GM23248 (cell line): ENCODE results near the gene MUS81. TPM values are rescaled to one million over a fixed set of nuclear protein-coding genes. Genes with fewer than 3 reads are reported as not detected.

Experiments
- DNase-seq: peaks from one replicate; pipeline ENCODE4 v3.0.0-alpha.2; 2015
- H2AFZ ChIP-seq: fragments of 200-600 bp; sonication (generic); 2 replicates; pipeline ENCODE4 v1.6.1; 2016; ENCODE audit warnings: antibody characterized with exemption
- H3F3A ChIP-seq: fragments of 200-600 bp; sonication (generic); 2 replicates; pipeline ENCODE4 v1.6.1; 2016; ENCODE audit warnings: mild to moderate bottlenecking, antibody characterized with exemption, mixed run types; ENCODE audit not compliant: insufficient read depth
- H3K27ac ChIP-seq: fragments of 200-600 bp; sonication (generic); 2 replicates; pipeline ENCODE4 v1.5.1; 2016; ENCODE audit warnings: mild to moderate bottlenecking
- H3K27me3 ChIP-seq: fragments of 200-600 bp; sonication (generic); replicated peaks from 2 replicates; pipeline ENCODE4 v1.6.1; 2016; ENCODE audit warnings: mild to moderate bottlenecking; ENCODE audit not compliant: insufficient read depth
- H3K36me3 ChIP-seq: fragments of 200-600 bp; sonication (generic); 2 replicates; pipeline ENCODE4 v1.6.1; 2016; ENCODE audit warnings: low read depth, mild to moderate bottlenecking
- H3K4me1 ChIP-seq: fragments of 200-600 bp; sonication (generic); 2 replicates; pipeline ENCODE4 v1.6.1; 2016; ENCODE audit warnings: mild to moderate bottlenecking; ENCODE audit not compliant: insufficient read depth
- H3K4me2 ChIP-seq: fragments of 200-600 bp; sonication (generic); one replicate; pipeline ENCODE4 v1.6.1; 2016; ENCODE audit warnings: mild to moderate bottlenecking; ENCODE audit not compliant: unreplicated experiment
- H3K4me3 ChIP-seq: fragments of 200-600 bp; sonication (generic); 2 replicates; pipeline ENCODE4 v1.5.1; 2016; ENCODE audit warnings: mild to moderate bottlenecking
- H3K79me2 ChIP-seq: fragments of 200-600 bp; sonication (generic); 2 replicates; pipeline ENCODE4 v1.6.1; 2016; ENCODE audit warnings: mild to moderate bottlenecking; ENCODE audit not compliant: insufficient read depth
- H3K9ac ChIP-seq: fragments of 200-600 bp; sonication (generic); 2 replicates; pipeline ENCODE4 v1.6.1; 2016; ENCODE audit warnings: mild to moderate bottlenecking
- H3K9me2 ChIP-seq: fragments of 200-600 bp; sonication (generic); 2 replicates; pipeline ENCODE4 v1.6.1; 2016; ENCODE audit warnings: mixed run types, mild to moderate bottlenecking, moderate library complexity; ENCODE audit not compliant: insufficient read depth
- H3K9me3 ChIP-seq: fragments of 200-600 bp; sonication (generic); one replicate; pipeline ENCODE4 v1.6.1; 2017; ENCODE audit warnings: low read depth
- H4K20me1 ChIP-seq: fragments of 200-600 bp; sonication (generic); 2 replicates; pipeline ENCODE4 v1.6.0; 2016; ENCODE audit not compliant: insufficient read depth
- EZH2 ChIP-seq: fragments of 200-600 bp; sonication (generic); IDR thresholded peaks from 2 replicates; pipeline ENCODE4 v1.6.1; 2018; ENCODE audit warnings: antibody characterized with exemption, mild to moderate bottlenecking; ENCODE audit not compliant: insufficient read depth, poor library complexity, severe bottlenecking
- EZH2phosphoT487 ChIP-seq: fragments of 200-600 bp; sonication (generic); IDR thresholded peaks from 2 replicates; pipeline ENCODE4 v1.6.1; 2018; ENCODE audit warnings: antibody characterized with exemption, moderate library complexity, mild to moderate bottlenecking, low read depth; ENCODE audit not compliant: insufficient read depth
- WGBS, 2 experiments: methylation state at CpG; one replicate each; pipeline ENCODE4 v1.1.6; 2015 to 2017; ENCODE audit warnings: low lambda C conversion rate in 2 of 2, low coverage in 1 of 2; ENCODE audit errors: missing lambda C conversion rate in 2 of 2; 5-methylcytosine and 5-hydroxymethylcytosine counted together
- in situ Hi-C: fragments of 300-500 bp; cut with MboI; formaldehyde crosslinking; loops from 2 replicates; pipeline ENCODE4 v1.15.0; 2020
- polyA plus RNA-seq: library from polyadenylated mRNA; unstranded; fragments of >200 nt; fragmentation: Nextera tagmentation; extraction: Ambion mirVana; gene quantifications from 2 replicates; pipeline ENCODE4 v1.2.1, GENCODE V29; 2016
- total RNA-seq: library from RNA; depleted of rRNA; stranded (reverse); fragments of >200 nt; shearing (Covaris generic); gene quantifications from 2 replicates; pipeline ENCODE4 v1.2.3, GENCODE V29; 2014

MUS81 gene
- total and polyA plus RNA-seq, 2 experiments from 2014 or later, result 42.0 to 56.0 TPM

DNA sequence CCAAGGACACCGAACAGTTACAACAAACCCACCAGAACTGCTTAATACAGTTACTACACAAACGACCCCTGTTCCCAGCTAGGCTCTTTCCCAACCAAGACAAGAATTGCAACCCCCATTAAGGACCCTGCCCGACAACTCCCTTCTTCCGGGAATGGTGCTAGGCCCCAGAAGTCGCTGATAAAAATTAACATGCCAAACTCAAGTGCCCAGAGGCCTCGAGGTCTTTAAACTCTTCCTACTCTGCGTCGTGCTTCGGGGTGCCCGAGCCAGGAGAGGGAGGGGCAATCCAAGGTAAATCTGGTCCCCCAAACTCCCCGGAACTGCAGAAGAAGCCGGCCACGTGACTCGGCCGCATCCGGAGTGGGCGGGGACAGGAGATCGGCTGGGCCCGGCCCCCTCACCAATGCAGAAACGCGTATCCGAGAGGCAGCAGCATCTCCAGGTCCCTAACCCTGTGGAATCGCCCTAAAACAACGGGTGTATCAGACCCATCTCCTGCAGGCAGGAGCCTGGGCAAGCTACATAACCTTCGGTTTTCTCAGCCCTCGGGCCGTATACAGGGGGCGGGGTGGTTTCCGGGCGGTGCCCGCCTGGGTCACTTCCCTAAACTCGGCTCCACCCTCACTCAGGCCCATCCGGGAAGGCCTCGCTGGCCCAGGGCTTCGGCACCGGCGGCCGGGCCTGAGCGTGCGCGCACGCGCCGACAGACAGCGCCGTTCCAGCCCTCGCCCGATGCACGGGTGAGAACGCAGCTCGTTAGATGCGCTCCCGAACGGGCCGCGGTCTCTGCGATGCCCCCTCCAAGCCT lies 3.3 kb upstream of the MUS81 start:
- Histone ChIP-seq H3F3A (peaks cover 74% of the 10 kb centered on the region), H3K27me3 (no peaks in the 10 kb centered on the region), H4K20me1 (peaks cover 23% of the 10 kb centered on the region; the same call in 1 of the 2 replicates), H3K4me3 (peak overlapping the region; percentile 94), H3K9me3 (no peaks in the 10 kb centered on the region), H3K9ac (peak overlapping the region; percentile 84), H3K36me3 (peaks cover 38% of the 10 kb centered on the region), H3K9me2 (no peaks in the 10 kb centered on the region), H3K27ac (peak overlapping the region; percentile 65), H3K4me2 (peak overlapping the region; percentile 82), H2AFZ (no peak overlapping the region), H3K4me1 (peaks cover 12% of the 10 kb centered on the region), H3K79me2 (peaks cover 61% of the 10 kb centered on the region)
- no peak for TF ChIP-seq EZH2
- TF ChIP-seq EZH2phosphoT487, result no peak
- peak; percentile 87 for DNase-seq
- WGBS, 2 experiments, result 0 to 1% methylated on average over 55 to 57 of the region's 57 CpGs
- in situ Hi-C loops, result no loop called here

DNA sequence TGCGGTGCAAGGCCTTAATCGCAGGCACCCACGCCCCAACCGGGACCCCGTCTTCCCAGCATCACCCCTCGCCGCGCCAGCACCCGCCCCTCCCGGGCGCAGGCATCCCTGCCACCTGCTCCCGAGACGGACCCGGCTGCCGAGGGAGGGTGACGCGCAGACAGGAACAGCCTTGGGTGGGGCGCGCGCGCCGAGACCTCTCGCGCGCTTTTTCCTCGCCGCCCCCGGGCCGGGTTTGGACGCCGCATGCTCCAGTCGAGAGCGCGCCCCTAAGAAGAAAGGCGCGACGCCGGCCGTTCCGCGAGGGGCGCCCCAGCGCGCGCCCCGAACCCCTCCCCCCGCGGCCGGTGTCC lies 2.8 kb upstream of the MUS81 start:
- H4K20me1 ChIP-seq, result peaks cover 23% of the 10 kb centered on the region; the same call in 1 of the 2 replicates
- no peaks in the 10 kb centered on the region for H3K9me2 ChIP-seq
- H2AFZ ChIP-seq, result no peak overlapping the region
- no peaks in the 10 kb centered on the region for H3K27me3 ChIP-seq
- H3K9me3 ChIP-seq, result no peaks in the 10 kb centered on the region
- peak overlapping the region; percentile 82 for H3K4me2 ChIP-seq
- H3K4me1 ChIP-seq, result peaks cover 17% of the 10 kb centered on the region
- peak overlapping the region; percentile 94 for H3K4me3 ChIP-seq
- peak; percentile 72 for DNase-seq
- peaks cover 38% of the 10 kb centered on the region for H3K36me3 ChIP-seq
- H3K79me2 ChIP-seq, result peaks cover 67% of the 10 kb centered on the region
- H3K9ac ChIP-seq, result peak overlapping the region; percentile 84
- WGBS, 2 experiments, result 2 to 3% methylated on average over 13 to 17 of the region's 49 CpGs
- in situ Hi-C loops, result no loop called here
- peak overlapping the region; percentile 65 for H3K27ac ChIP-seq
- peaks cover 72% of the 10 kb centered on the region for H3F3A ChIP-seq
- TF ChIP-seq EZH2 (no peak), EZH2phosphoT487 (no peak)

DNA sequence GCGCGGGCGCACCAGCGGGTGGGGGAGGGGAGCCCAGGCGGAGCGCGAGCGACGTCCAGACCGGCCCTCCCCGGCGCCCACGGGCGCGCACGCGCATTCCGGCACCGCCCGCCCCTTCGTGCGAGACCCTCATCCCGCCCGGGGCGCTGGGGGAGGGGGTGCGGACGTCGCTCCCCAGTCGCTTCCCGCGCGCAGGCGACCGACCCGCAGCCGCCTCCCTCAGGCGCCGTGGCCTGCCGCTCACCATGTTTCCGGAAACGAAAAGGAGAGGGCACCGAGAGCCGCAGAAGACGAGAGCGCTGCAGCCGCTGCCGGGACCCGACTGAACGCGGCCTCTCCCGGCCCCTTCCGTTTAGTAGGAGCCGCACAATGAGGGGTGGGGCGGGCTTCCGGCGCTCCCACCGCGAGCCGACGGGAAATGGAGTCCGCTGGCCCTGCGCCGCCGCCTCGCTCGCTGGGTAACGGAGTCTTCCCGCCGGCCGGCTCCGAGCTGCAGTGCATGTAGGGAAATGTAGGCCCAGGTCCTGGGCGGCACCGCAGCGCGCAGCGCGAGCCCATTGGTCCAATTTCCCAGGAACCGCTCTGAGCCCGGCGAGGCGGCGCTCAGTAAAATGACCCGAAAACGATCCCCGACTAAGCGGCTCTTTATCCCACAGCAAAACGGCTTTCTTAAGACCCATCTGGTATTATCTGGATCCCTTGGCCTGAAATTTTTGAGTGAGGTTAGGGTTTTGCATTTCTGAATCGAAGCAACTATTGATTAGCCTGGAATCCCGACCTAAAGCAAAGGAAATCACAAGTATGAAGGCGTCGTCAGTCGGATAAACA lies 2.2 kb upstream of the MUS81 start, which contains the start of gene CFL1:
TSS of gene CFL1 (minus strand) at position 328 of the 828 bp plus-strand sequence. CDS start at position 247, 81 bp downstream.
- Histone ChIP-seq H3K9me2 (no peaks in the 10 kb centered on the region), H3K4me1 (peaks cover 17% of the 10 kb centered on the region), H3K79me2 (peaks cover 69% of the 10 kb centered on the region), H3K4me3 (peak within 1 kb of the TSS; percentile 94), H3K27me3 (no peaks in the 10 kb centered on the region), H3K9me3 (no peaks in the 10 kb centered on the region), H3K4me2 (peak within 1 kb of the TSS; percentile 94), H3F3A (peaks cover 66% of the 10 kb centered on the region), H2AFZ (peak within 1 kb of the TSS; percentile 67), H3K36me3 (peaks cover 35% of the 10 kb centered on the region), H4K20me1 (peaks cover 23% of the 10 kb centered on the region; the same call in 1 of the 2 replicates), H3K9ac (peak within 1 kb of the TSS; percentile 84), H3K27ac (peak within 1 kb of the TSS; percentile 84)
- 1 to 2% methylated on average over 60 to 71 of the region's 92 CpGs for WGBS, 2 experiments
- peak; percentile 100 for DNase-seq
- in situ Hi-C loops, result no loop called here
- TF ChIP-seq EZH2 (no peak), EZH2phosphoT487 (no peak)

DNA sequence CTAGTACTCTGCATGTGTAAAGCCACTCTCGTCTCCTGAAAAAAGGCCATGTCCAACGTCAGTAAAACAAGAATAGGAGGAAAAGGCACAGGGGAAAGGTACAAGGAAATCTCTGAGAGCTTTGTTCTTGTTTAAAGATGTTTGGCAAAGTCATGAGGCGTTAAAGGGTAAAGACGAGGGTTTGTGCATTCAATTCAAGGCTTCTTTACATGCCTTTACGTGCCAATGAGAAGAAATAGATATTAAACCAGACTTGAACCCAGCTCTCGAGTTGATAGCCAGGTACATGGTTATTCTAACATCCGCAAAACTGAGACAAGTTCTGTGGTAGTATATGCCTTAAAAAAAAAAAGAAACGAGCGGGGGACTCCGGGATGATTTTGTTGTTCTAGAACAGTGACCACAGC lies 1.5 kb upstream of the MUS81 start:
- Histone ChIP-seq H3K36me3 (peaks cover 32% of the 10 kb centered on the region), H3K79me2 (peaks cover 69% of the 10 kb centered on the region), H3K4me2 (peak overlapping the region; percentile 94), H2AFZ (peak overlapping the region; percentile 67), H4K20me1 (peaks cover 23% of the 10 kb centered on the region; the same call in 1 of the 2 replicates), H3K4me1 (peaks cover 17% of the 10 kb centered on the region), H3K9me3 (no peaks in the 10 kb centered on the region), H3K9ac (peak overlapping the region; percentile 66), H3K27ac (peak overlapping the region; percentile 84), H3K9me2 (no peaks in the 10 kb centered on the region), H3F3A (peaks cover 60% of the 10 kb centered on the region), H3K27me3 (no peaks in the 10 kb centered on the region), H3K4me3 (peak overlapping the region; percentile 92)
- WGBS, 2 experiments, result 1 to 3% methylated on average over 10 of the region's 10 CpGs
- TF ChIP-seq EZH2 (no peak), EZH2phosphoT487 (no peak)
- no peak for DNase-seq
- in situ Hi-C loops, result no loop called here
